ENCODE measurements around the gene TLR10. TPM values are rescaled to one million over a fixed set of nuclear protein-coding genes. Genes with fewer than 3 reads are reported as not detected.
"Not testable (repeated sequence)": the region's sequence is repeated elsewhere in the genome, so short reads cannot be mapped to it uniquely, and the experiment has no call there.

TLR10 gene, protein sequence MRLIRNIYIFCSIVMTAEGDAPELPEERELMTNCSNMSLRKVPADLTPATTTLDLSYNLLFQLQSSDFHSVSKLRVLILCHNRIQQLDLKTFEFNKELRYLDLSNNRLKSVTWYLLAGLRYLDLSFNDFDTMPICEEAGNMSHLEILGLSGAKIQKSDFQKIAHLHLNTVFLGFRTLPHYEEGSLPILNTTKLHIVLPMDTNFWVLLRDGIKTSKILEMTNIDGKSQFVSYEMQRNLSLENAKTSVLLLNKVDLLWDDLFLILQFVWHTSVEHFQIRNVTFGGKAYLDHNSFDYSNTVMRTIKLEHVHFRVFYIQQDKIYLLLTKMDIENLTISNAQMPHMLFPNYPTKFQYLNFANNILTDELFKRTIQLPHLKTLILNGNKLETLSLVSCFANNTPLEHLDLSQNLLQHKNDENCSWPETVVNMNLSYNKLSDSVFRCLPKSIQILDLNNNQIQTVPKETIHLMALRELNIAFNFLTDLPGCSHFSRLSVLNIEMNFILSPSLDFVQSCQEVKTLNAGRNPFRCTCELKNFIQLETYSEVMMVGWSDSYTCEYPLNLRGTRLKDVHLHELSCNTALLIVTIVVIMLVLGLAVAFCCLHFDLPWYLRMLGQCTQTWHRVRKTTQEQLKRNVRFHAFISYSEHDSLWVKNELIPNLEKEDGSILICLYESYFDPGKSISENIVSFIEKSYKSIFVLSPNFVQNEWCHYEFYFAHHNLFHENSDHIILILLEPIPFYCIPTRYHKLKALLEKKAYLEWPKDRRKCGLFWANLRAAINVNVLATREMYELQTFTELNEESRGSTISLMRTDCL
- polyA plus RNA-seq (2013, experiment 1 of 2; ENCODE audit: insufficient read length) = 0.05 TPM
- polyA plus RNA-seq (2013, experiment 2 of 2; ENCODE audit: insufficient read length) = not detected

DNA sequence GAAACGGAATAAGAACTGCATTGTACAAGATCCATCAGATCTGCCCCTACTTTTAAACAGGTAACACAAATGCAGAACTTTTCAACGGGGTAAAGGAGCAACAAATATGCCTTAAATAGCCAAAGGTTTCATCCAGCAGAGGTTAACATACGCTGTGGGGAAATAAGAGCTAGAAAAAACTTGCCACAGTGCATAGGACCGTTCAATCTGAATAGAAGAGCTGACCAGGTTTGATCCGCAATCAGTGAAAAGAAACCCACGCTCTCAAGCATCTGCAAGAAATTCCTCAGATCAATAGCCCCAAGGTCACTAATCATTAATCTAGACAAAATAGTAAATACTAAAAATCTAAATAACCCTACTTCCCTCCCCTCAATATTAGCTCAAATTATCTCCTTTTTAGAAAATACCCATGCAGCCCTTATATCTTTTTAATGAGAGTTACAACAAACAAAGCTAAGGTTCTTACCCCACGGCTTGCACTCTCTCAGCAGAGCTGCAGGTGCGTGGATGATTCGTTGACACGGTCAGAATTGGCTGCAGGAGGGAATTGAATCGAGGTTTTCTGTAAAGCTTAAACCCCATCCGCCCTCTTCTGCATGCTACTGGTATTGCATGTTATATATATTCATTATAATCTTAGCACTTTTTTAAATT is at the start of gene TLR10:
Gene TLR10, minus strand, starts transcription at position 539 of the 657 bp plus-strand sequence. CDS start 7,400 bp downstream, outside the sequence.
- DNase-seq = peak; percentile 34

DNA sequence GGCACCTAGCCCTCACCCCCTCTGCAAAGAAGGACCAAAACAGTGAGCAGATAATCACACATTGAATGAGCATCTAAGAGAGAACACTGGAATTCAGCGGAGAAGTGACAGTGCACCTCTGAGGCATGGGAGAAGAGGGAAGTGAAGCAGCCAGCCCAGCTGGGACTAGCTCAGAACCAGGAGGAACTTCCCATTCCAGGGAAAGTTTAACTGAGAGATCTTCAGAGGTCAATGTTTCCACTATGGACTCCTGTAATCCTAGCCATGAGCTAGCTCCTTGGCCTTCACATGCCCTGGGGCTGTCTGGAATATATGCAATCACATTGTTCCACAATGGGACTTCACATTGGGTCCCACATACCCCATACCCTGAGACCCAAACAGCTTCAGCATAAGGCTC is 49.4 kb upstream of the TLR10 start:
- no peak for DNase-seq

DNA sequence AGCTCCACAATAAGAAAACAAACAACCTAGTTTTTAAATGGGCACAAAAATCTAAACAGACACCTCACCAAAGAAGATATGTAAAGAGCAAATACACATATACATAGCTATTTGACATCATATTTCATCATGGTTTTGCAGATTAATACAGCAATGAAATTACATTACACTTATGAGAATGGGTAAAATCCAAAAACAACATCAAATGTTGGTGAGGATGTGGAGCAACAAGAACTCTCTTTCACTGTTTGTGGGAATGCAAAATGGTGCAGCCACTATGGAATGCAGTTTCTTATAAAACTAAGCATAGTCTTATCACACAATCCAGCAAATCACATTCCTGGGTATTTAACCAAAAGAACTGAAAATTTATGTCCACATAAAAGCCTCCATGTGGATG is 48.9 kb upstream of the TLR10 start:
- no peak for DNase-seq

DNA sequence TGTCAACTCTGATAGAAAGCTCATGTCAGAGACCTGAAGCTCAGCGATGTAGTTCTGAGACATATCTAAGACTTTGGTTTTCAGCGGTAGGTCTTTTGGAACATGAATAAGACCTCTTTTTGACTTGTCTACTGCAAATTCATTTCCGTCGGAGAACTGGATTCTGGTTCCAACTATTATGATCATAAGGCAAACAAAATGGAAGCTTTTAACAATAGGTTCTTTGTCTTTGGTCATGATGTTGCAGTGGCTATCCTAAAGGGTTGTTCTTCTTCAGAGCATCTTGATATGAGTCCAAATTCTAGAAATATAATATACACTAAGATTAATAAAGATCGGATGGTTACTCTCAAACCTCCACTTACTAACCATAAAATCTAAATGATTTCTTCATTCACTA is 46.4 kb upstream of the TLR10 start:
- no peak for DNase-seq

DNA sequence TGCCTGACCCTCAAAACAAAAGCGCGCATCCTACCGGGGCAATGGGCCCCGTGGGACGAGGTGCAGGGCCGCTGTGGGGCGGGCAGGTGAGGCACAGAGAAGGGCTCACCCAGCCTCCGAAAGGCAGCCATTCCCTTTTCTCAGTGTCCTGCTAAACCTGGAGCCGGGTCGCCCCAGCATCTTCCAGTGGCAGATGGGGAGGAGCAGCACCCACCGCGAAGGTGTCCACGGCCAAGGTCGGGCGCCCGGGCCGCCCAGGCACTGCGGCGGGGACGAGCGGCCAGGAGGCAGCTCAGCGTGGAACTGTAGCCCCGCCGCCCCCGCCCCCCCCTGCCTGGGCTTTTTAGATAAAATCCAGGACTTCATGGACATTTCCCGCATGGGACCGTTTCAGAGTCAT is 41.0 kb upstream of the TLR10 start:
- no peak for DNase-seq

DNA sequence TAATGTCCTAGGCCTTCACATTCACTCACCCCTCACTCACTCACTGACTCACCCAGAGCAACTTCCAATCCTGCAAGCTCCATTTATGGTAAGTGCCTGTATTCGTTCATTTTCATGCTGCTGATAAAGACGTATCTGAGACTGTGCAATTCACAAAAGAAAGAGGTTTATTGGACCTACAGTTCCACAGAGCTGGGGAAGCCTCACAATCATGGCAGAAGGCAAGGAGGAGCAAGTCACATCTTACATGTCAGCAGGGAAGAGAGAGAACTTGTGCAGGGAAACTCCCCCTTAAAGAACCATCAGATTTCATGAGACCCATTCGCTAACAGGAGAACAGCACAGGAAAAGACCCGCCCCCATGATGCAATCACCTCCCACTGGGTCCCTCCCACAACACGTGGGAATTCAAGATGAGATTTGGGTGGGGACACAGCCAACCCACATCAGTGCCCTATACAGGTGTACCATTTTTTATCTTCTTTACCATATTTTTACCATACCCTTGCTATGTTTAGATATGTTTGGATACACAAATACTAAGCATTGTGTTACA is 40.0 kb upstream of the TLR10 start:
- no peak for DNase-seq

DNA sequence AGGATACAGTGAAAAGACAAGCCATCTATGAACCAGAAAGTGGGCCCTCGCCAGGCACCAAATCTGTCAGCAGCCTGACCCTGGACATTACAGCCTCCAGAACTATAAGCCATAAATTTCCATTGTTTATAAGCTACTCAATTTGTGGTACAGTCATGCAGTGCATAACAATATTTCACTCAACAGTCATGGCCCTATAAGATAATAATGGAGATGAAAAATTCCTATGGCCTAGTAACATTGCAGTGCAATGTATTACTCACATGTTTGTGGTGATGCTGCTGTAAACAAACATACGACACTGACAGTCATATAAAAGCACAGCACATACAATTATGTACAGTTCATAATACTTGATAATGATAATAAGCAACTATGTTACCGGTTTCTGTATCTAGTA is 38.9 kb upstream of the TLR10 start:
- DNase-seq = peak; percentile 8

DNA sequence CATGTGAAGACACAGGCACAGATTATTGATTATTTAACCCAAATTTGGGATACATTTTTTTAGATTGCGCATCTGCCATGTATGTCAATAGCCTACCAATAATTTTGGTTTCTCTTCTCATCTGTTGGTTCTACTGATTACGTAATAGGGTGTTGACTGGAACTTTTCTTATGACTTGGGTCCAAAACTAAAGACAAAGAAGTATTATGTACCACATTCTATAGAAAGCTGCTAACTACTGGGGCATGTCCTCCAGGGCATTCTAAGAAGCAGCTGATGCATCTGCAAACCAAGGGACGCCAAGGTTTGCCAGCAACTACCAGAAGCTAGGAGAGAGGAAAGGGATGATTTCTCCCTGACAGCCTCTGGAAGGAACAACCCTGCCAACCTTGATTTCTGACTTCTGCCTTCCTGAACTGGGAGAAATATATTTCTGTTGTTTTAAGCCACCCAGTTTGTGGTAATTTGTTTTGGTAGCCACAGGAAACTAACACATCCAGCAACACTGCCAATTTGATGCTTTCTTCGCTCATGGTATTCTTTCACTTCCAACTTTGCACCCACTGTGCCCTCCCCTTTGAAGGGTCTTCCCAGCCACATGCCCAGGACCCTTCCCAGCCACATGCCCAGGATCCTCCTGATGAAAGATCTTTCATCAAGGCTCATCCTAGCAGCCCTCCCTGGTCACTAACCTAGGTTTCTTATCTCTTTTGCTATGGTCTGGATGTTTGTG is 37.7 kb upstream of the TLR10 start:
- DNase-seq = no peak

DNA sequence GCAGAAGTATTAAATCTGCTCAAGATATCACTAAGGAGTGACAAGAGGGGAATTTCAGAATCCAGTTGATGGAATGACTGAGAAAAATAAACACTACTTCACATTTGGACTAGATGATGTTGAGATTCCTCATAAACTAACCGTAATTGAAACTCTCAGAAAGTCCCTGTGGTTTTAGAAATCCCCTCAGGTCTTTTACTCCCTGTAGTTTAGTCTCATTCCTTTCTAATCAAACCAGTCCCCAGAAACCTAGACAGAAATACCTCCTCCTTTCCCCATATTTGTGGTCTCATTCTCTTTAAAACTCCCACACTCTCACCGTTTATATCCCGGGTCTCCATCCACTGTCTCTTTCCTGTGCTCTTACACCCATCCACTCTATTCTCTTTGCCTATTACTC is 36.8 kb upstream of the TLR10 start:
- peak; percentile 23 for DNase-seq

DNA sequence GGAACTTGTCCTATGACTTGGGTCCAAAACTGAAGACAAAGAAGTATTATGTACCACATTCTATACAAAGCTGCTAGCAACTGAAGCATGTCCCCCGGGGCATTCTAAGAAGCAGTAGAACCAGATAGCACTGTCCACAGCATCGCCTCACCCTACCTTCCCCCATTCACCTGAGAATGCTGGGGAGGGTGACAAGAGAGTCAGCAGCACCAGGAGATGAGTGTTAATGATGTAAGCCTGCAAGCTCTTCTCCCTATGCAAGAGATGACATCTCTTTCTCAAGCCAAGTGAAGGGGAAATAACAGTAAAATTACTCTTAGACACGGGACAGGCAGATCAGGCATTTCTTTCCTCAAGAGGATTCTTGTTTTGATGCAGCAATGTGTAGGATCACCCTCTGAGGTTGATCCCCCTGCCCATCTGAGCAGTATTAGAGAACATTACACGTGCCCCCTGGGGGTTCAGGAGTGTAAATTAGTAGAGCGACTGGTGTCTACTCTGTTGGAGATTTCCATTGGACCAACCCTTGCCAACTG is 35.7 kb upstream of the TLR10 start:
- no peak for DNase-seq

DNA sequence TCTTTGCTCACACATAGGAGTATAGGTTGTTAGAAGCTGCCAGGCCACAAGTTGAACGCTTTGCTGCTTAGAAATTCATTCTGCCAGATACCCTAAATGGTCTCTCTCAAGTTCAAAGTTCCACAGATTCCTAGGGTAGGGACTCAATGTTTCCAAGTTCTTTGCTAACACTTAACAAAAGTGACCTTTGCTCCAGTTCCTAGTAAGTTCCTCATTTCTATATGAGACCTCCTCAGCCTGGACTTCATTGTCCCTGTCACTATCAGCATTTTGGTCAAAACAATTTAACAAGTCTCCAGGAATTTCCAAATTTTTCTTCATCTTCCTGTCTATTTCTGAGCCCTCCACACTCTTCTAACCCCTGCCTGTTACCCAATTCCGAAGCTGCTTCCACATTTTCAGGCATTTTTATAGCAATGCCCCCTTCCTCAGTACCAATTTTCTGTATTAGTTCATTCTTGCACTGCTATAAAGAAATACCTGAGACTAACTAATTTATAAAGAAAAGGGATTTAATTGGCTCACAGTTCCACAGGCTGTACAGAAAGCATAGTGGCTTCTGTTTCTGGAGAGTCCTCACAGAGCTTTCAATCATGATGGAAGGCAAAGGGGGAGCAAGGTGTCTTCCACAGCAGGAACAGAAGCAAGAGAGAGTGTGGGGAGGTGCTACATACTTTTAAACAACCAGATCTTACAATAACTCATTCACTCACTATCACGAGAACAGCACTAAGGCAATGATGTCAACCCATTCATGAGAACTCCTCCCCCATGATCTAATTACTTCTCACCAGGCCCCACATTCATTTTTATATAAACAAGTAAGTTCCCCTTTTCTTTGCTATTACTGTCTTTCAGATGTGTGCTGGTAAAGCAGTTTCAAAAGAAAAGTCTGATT is 33.3 kb upstream of the TLR10 start:
- DNase-seq = no peak

DNA sequence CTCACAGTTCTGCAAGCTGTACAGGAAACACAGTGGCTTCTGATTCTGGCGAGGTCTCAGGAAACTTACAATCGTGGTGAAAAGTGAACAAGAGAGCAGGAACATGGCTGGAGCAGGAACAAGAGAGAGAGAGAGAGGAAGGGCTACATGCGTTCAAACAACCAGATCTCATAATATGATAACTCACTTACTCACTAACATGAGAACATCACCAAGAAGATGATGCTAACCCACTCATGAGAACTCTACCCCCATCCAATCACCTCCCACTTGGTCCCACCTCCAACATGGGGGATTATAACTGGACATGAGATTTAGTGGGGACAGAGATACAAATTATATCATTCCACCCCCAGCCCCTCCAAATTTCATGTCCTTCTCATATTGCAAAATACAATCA is 31.6 kb upstream of the TLR10 start:
- DNase-seq = no peak

DNA sequence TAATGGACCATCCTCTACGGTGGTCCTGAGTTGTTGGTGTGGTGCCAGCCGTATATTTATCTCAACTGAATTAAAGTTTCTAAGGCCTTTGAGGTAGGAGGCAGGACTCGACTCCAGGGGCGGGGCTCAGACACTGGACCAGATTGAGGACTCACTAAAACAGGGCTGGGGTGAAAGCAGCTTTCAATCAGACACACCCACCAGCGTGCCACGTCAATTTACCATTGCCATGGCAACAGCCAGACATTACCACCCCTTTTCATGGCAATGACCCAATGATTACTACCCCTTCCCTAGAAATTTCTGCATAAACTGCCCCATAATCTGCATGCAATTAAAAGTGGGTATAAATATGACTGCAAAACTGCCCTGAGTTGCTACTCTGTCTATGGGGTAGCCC is 28.5 kb upstream of the TLR10 start:
- DNase-seq = no peak

DNA sequence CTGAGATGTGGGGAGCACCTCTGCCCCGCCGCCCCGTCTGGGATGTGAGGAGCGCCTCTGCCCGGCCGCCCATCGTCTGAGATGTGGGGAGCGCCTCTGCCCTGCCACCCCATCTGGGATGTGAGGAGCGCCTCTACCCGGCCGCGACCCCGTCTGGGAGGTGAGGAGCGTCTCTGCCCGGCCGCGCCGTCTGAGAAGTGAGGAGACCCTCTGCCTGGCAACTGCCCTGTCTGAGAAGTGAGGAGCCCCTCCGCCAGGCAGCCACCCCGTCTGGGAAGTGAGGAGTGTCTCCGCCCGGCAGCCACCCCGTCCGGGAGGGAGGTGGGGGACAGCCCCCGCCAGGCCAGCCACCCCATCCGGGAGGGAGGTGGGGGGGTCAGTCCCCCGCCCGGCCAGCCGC is 24.7 kb upstream of the TLR10 start:
- not testable (repeated sequence) for DNase-seq

DNA sequence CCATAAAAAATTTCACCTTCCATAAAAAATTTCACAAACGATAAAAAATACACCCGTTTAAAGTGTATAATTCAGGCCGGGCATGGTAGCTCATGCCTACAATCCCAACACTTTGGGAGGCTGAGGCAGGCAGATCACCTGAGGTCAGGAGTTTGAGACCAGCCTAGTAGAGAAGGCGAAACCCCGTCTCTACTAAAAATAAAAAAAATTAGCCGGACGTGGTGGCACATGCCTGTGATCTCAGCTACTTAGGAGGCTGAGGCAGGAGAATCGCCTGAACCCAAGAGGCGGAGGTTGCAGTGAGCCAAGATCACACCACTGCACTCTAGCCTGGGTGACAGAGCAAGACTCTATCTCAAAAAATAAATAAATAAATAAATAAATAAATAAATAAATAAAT is 23.5 kb upstream of the TLR10 start:
- not testable (repeated sequence) for DNase-seq

DNA sequence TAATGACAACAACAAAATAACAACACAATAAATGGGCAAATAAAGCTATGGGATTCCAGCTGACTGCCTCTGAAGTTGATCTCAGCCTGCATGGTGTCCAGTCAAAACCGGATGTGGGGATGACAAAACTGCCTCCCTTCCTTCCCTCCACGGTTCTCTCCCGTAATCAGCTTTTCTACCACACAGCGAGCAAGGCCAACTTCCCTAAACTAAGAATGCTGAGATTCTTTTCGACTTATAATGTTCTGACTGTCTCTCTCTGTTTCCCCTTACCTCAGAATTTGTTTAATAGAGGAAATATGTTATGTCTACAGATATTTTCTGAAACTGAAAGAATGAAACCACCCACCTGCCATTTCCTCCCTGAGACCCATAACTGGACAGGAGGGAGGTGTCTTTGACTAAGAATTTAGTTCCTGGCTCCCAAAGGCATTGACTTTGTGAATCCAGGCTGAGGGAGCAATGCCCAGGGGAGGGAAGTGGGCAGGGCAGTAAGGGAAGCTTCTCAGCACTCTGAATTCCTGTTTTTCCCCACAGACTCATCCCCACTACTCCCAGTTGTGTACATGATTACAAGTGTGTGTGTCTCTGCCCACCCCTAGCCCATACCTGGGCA is 22.8 kb upstream of the TLR10 start:
- DNase-seq = no peak

DNA sequence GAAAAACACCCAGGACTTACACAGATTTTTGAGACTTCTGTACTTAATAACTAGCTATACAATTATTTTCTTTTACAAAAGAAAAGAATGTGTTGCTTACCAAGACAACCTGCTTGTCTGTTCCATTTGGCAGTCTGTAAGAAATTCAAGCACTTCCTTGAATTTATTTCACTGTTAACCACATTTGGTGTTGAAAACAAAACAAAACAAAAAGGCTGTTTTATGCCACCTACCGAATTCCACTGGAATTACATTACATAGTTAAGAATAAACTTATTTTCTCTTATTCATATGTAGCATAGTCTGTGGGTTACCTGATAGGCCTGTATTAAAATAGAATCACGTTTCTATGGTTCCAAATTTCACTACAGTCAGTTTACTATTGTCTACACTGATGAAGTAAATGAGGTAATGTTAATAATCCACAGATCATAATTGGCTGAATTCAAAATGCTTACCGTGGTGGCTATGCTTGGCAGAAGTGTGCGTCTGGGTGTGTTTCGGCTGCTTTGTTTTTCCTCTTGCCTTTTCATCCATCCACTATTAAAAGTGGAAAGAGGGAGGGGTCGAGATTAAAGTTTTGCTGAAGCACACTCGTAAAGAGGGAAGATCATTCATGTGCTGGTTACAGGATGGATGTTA is 22.0 kb upstream of the TLR10 start, which contains the start of gene TLR1:
Gene TLR1, minus strand, starts transcription at position 138 of the 642 bp plus-strand sequence. CDS start 5,960 bp downstream, outside the sequence.
- DNase-seq = peak; percentile 41

DNA sequence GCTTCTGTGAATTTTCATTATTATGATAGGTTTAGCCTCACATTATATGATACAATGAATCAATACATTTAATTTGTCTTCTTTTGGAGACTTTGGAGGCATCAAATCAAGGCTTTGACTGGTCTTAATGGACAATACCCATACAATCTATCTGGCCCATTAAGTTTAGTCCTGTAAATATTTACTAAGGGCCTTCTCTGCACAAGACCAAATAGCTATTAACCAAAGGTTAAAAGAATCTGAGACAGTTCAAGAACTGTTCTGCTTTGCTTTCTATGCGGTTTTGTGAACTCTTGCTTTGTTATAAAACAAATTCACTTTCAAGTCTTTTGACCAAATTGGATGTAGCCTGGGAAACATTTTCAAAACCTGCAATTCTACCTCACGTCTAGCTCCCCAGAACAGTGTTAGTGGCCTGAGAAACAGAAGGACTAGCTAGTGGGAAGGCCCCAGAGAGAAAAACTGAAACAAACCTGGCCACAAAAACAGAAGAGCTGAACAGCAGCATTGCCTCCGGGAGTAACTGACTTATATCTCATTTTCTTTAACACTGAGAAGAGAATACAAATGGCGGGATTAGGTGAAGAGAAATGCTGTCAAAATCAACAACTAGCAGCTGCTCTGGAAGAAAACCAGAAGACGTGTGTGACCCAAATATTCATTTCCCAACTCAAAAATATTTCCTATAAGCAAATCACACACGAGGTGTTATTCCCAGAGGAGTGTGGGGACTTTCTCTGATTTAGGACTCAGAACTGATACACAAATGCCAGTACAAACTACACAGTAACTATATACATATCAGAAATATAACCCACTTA is 21.3 kb upstream of the TLR10 start:
- DNase-seq = no peak

Data from fibroblast of skin of abdomen (primary cell).